ENCODE results near the gene KCNIP1.

Gene KCNIP1

GRCh38 chr5:170597109-170597751, 93.4 kb downstream of the KCNIP1 start:
- DNase-seq (ENCODE audit: low read depth), result no peak

- DNase-seq (ENCODE audit: low read depth), result no peak
Observed at GRCh38 chr5:170597872-170598271, 94.1 kb downstream of the KCNIP1 start.

GRCh38 chr5:170599756-170600155, 95.9 kb downstream of the KCNIP1 start:
- DNase-seq (ENCODE audit: low read depth), result no peak

- no peak for DNase-seq (ENCODE audit: low read depth)
Observed at GRCh38 chr5:170601619-170602018, 97.8 kb downstream of the KCNIP1 start.

GRCh38 chr5:170603109-170603508, 99.3 kb downstream of the KCNIP1 start:
- no peak for DNase-seq (ENCODE audit: low read depth)

- DNase-seq (ENCODE audit: low read depth), result no peak
Observed at GRCh38 chr5:170603578-170604565, 100.1 kb downstream of the KCNIP1 start.

- DNase-seq (ENCODE audit: low read depth), result no peak
Observed at GRCh38 chr5:170606941-170607340, 103.1 kb downstream of the KCNIP1 start.

GRCh38 chr5:170611449-170612090, 107.8 kb downstream of the KCNIP1 start:
- DNase-seq (ENCODE audit: low read depth), result no peak

GRCh38 chr5:170612256-170612678, 108.4 kb downstream of the KCNIP1 start:
- no peak for DNase-seq (ENCODE audit: low read depth)

- DNase-seq (ENCODE audit: low read depth), result no peak
Observed at GRCh38 chr5:170614065-170614490, 110.3 kb downstream of the KCNIP1 start.

- no peak for DNase-seq (ENCODE audit: low read depth)
Observed at GRCh38 chr5:170614720-170615119, 110.9 kb downstream of the KCNIP1 start.

GRCh38 chr5:170617533-170618490, 114.0 kb downstream of the KCNIP1 start:
- DNase-seq (ENCODE audit: low read depth), result no peak

- DNase-seq (ENCODE audit: low read depth), result no peak
Observed at GRCh38 chr5:170619869-170620268, 116.0 kb downstream of the KCNIP1 start.

- no peak for DNase-seq (ENCODE audit: low read depth)
Observed at GRCh38 chr5:170622933-170623332, 119.1 kb downstream of the KCNIP1 start.

- no peak for DNase-seq (ENCODE audit: low read depth)
Observed at GRCh38 chr5:170623576-170624181, 119.9 kb downstream of the KCNIP1 start.

- DNase-seq (ENCODE audit: low read depth), result no peak
Observed at GRCh38 chr5:170625221-170626165, 121.7 kb downstream of the KCNIP1 start.

GRCh38 chr5:170626507-170627150, 122.8 kb downstream of the KCNIP1 start:
- DNase-seq (ENCODE audit: low read depth), result no peak

GRCh38 chr5:170627271-170627670, 123.5 kb downstream of the KCNIP1 start:
- DNase-seq (ENCODE audit: low read depth), result no peak

- no peak for DNase-seq (ENCODE audit: low read depth)
Observed at GRCh38 chr5:170628028-170628427, 124.2 kb downstream of the KCNIP1 start.
